GM19455 (cell line): ENCODE results near the gene FDPS.
"Not testable (repeated sequence)": the region's sequence is repeated elsewhere in the genome, so short reads cannot be mapped to it uniquely, and the experiment has no call there.

ENCODE experiments used
- ATAC-seq: cut with Tn5 transposase; IDR thresholded peaks from one replicate; pipeline ENCODE4 v1.9.1; 2021; ENCODE audit not compliant: unreplicated experiment

The FDPS gene

DNA sequence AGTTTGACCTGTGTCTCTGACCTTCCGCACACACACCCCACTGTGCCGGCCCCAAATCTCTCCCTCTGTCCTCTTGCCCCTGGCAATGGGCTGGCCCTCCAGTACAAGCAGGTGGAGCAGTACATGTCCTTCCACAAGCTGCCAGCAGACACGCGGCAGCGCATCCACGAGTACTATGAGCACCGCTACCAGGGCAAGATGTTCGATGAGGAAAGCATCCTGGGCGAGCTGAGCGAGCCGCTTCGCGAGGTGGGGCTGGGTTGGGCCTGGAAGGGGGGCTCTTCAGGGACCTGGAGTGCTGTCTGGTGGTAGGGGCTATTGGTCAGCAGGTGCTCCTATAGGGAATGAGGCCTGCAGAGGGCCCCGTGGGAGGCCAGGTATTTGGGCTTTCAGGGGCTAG, 23.6 kb upstream of the FDPS start:
- no peak for ATAC-seq

DNA sequence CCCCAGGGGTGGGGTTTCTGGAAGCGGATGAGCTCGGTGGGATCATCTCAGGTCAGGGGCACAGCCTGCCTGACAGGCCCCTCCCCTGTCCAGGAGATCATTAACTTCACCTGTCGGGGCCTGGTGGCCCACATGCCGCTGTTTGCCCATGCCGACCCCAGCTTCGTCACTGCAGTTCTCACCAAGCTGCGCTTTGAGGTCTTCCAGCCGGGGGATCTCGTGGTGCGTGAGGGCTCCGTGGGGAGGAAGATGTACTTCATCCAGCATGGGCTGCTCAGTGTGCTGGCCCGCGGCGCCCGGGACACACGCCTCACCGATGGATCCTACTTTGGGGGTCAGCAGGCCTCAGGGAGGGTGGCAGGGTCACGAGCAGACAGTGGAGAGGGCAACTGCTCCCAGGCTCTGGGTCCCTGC, 23.0 kb upstream of the FDPS start:
- no peak for ATAC-seq

DNA sequence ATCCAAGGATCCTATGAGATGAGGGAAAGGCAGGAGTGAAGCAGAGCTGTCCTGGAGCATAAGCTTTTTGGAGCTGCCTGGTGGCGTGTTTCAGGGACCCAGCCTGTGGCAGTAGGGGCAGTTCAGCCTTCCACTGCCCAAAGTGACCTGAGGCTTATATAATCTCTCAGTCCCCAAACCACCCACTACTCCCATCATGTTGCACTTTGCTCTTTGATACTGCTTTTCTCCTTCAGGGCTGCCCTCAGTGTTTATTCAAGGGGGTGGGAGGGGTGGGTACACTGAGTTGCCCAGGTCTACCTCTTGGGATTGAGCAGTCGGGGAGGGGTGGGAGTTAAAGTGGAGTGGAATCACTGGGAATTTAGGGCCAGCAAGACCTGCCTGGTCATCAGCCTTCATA, 22.1 kb upstream of the FDPS start:
- ATAC-seq: no peak

DNA sequence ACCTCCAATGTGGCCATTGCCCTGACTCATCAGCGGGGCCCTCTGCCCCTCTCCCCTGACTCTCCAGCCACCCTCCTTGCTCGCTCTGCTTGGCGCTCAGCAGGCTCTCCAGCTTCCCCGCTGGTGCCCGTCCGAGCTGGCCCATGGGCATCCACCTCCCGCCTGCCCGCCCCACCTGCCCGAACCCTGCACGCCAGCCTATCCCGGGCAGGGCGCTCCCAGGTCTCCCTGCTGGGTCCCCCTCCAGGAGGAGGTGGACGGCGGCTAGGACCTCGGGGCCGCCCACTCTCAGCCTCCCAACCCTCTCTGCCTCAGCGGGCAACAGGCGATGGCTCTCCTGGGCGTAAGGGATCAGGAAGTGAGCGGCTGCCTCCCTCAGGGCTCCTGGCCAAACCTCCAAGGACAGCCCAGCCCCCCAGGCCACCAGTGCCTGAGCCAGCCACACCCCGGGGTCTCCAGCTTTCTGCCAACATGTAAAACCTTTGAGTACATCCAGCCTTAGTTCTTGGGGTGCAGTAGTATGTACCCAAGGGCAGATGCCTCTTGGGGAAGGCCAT, 20.6 kb upstream of the FDPS start:
- no peak for ATAC-seq

DNA sequence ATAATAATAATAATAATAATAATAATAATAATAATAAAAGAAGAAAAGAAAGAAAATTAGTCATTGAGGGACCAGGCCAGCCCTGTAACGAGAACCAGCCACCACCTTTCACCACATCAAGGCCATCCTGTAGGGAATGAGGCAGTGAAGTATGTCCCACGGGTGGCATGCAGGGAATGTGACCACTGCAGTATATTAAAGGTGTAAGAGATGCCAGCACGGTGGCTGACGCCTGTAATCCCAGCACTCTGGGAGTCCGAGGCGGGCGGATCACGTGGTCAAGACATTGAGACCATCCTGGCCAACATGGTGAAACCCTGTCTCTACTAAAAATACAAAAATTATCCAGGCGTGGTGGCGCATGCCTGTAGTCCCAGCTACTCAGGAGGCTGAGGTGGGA, 17.7 kb upstream of the FDPS start:
- ATAC-seq: not testable (repeated sequence)

DNA sequence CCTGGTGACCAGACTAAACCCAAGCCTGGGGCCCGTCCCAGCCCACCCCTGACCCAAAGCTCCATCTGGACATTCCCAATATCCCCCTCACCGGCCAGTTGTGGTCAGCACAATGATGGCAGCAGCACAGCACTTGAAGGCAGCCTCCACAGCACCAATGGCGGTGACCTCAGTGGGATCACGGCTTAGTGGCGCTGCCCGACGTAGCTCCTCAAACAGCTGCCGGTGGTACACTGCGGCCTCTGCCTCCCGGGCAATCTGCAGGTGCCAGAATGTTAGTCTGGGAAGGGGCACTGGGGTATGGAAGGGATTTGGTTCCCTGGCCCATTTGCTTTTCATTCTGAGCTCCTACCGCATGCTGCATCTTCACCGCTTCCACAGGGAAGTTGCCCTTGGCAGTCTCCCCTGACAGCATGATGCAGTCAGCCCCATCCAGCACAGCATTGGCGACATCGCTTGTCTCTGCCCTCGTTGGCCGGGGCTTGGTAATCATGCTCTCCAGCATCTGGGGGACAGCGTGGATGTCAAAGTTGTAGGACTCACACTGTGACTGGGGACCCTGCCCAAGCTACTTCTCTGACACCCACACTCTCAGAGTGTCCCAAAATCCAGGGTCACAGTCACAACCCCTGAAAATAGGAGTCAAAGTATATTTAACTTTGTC, 15.4 kb upstream of the FDPS start:
- ATAC-seq: no peak

DNA sequence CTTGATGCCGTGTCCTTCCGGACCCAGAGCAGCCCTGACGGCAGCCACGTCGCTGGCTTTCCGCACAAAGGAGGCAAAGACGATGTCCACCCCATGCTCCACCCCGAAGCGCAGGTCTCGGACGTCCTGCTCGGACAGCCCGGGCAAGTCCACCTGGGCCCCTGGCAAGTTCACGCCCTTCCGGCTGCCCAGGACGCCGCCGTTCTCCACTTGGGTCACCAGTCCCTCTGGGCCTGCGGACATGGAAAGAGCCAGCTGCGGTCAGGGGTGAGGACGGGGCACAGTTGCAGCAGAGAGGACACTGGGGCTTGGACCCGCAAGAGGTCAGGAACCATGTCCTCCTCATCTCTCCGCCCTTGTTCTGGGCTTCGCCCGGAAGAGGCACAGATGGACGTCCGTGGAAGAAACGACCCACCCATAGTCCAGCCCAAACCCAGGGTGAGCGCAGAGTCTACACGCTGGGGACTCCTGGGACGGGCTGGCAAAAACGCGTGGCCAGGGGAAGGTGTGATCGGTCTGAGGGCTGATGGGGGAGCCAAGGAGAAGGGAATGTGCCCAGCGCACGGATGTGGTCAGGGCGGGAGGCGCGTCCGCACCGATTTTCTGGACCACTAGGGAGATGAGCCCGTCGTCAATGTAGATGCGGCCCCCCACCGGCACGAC, 14.0 kb upstream of the FDPS start:
- ATAC-seq: no peak

DNA sequence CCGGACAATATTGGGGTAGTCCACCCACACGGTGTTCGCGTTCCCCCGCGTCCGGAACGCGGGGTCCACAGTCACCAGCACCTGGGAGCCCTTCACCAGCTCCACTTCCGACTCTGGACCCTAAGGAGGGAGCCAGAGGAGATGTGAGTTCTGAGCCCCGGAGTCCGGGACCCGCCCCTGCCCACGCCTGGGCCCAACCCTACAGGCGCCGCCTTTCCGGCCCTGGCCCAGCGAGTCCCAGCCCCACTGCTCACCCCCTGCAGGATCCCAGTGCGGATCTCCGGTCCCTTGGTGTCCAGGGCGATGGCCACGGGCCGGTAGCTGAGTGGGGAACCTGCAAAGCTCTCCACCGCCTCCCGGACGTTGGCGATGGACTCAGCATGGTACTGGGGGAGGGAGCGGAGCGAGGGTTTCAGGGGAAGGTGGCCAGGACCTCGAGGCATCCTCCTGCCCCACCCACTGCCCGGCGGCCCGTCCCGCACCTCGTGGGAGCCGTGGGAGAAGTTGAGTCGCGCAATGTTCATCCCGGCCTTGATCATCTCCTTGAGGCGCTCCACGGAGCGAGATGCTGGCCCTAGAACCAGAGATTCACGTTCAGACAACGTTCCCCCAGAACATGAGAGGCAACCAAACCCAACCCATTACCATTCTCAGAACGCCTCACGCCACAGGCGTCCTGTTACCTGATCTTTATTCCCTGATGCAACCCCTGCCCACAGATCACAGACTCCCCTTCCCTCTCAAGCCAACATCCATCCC, 13.3 kb upstream of the FDPS start:
- no peak for ATAC-seq

DNA sequence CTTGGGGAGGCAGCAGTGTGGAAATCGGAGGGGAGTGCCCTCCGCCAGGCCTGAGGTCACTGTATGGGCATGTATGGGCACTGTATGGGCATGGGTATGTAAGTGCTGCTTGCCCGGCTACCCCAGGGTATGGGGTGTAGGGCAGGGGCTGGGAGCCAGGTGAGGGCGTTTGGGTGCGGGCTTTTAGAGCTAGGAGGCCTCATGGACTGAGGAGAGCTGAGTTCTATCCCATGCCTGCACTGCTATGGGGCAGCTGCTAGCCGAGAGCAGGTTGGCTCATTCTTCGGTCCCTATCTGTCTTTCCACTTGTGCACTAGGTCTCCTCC, 12.8 kb upstream of the FDPS start:
- no peak for ATAC-seq

DNA sequence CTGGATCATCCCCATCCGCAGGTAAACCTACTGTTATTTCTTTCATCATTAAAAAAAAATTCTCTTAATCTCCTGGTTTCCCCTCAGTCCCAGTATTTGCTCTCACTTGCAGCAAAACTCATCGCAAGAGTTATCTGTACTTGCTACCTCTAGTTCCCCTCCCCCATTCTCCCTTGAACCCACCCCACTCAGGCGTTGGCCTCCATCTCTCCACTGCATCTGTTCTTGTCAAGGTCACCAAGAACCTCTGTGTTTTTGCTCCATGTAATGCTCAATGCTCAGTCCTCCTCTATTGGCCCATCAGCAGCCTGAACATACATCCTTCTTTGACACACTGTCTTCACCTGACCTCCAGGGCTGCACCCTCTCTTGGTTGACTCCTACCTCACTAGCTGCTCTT, 12.0 kb upstream of the FDPS start:
- no peak for ATAC-seq

DNA sequence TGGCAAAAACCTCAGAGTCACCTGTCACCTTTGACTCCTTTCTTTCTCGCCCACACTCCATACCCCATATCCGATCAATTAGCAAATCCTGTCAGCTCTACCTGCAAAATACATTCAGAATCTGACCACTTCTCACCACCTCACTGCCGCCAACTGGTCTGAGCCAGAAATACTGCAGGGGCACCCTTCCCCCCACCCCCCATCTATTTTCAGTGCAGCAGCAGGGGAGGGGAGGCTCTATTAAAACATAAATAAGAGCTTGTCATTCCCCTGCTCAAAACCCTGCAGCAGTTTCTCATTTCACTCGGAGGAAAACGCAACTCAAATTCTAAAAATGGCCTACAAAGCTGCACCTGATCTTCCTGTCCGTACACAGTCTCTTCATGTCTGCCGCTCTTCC, 11.3 kb upstream of the FDPS start:
- ATAC-seq: no peak

DNA sequence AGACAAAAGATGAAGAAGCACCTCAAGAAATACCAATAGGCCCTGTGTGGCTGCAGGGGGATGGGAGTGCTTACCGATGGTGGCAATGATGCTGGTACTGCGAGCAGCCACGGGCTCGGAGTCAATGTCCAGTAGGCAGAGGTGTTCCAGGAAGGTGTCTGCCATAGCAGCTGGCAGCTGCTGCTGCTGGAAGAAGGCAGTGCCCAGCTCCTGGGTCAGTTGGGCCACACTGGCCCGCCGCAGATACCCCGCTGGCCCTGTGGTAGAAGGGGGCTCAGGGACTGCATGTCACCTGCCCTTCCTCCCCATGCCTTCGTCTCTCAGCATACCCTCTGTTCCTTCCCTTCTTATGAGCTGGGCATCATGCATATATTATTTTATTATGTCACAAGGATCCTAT, 8.6 kb upstream of the FDPS start:
- ATAC-seq: no peak

DNA sequence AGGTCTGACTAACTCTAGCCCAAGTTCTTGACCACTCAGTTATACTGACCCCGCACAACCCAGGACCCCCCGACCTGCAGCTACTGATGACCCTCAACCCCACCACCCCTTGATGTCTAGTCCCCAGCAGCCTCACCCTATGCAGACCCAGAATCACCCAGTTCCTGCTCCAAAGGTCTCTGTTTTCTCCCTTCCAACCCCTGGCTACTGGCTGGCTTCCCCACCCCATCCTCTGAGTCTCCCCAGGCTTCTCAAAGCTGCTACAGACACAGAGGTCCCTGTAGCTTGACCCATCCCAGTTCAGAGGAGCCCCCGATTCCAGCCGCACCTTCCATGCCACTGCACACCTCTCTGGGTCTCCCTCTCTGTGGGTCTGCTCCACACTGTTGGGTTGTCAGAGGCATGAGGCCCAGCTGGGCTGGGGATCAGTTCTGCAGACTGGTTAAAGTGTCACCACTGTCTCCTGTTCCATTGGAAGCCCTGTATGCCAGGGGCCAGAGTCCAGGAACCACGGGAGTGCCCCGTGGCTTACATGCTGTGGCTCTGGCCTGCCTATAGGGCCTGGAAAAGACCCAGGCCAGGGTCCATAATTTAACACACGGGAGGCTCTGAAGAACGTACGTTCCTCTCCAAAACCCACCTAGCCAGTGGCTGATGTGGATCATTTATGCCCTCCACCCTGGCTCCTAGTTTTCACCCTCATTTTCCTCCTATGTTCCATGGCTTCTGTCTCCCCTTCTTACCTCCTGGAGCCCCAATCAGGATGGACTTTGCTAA, 7.9 kb upstream of the FDPS start:
- no peak for ATAC-seq

DNA sequence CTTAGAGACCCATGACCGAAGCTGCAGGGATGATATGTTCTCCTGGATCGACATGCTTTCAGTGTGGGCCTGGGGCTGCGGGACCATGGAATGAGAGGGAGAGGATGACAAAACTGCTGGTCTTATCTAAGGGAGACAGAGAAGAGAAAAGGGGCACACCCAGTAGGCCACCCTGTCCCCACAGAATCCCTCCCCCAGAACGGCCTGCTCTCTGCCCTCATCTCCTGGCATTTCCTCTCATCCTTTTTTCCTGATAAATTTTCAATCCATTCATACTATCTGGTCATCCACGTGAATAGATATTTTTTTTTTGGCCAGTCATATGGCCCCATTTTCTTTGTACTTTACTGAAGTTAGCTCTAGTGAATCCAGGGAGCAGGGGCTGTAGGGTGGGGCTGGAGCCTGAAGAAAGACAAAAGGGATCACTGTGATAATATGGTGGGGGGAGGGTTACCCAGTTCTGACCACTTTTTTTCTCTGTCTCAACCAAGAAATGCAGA, 7.3 kb upstream of the FDPS start, which contains the start of gene PKLR:
TSS of gene PKLR (minus strand) at position 97 of the 500 bp plus-strand sequence. CDS start at position 54, 43 bp downstream.
- no peak for ATAC-seq

DNA sequence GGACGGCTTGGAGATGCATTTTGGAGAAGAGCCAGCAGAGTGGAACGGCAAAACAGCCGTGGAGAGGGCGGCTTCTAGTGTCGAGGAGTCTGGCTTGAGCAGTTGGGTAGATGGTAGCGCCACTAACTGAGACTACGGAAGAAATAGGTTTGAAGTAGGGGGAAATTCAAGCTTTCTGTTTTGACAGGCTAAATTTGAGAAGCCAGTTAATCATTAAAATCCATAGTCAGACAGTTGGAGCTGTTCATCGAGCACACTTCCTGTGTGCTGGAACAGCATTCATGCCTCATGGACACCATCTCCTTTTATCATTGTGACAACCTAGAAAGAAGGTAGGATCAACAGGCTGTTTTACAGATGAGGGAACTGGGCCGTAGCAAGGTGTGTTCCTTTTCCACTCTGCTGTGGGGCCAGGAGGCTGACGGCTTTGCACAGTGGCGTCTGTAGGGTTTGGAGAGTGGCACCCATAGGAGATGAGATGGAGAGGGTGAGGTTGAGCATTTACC, 4.1 kb upstream of the FDPS start:
- ATAC-seq: no peak

DNA sequence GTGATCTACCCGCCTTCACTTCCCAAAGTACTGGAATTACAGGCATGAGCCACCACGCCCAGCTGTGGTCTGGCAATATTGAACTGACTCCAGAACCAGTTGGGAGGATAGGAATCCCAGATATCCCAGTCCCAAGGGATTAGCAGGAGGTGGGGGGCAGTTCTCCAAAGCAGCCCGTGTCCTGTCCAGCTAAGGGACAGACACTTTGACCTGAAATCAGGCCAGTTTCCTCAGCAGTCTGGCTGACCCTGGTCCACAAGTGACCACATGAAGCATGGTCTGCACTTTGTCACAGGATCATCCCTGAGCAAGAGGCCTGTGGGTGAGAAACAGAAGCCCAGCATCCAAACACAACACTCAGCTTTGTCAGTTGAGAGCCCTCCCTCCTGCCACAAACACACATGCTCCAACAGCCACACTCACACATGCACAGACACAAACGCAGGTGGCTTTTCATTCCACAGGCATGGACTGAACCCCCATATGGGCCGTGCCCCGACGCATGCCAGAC, 2.7 kb upstream of the FDPS start:
- no peak for ATAC-seq

DNA sequence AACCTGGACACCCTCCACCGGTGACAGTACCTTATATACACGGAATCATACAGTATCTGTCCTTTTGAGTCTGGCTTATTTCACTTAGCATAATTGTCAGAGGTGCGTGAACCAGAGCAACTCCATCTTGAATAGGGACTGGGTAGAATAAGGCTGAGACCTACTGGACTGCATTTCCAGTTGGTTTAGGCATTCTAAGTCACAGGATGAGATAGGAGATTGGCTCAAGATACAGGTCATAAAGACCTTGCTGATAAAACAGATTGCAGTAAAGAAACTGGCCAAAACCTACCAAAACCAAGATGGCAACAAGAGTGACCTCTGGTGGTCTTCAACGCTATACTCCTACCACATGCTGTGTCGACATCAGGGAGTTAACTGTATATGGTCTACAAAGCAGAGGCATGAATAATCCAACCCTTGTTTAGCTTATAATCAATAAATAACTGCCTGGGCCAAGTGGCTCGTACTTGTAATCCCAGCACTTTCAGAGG, 1.4 kb upstream of the FDPS start:
- ATAC-seq: no peak

DNA sequence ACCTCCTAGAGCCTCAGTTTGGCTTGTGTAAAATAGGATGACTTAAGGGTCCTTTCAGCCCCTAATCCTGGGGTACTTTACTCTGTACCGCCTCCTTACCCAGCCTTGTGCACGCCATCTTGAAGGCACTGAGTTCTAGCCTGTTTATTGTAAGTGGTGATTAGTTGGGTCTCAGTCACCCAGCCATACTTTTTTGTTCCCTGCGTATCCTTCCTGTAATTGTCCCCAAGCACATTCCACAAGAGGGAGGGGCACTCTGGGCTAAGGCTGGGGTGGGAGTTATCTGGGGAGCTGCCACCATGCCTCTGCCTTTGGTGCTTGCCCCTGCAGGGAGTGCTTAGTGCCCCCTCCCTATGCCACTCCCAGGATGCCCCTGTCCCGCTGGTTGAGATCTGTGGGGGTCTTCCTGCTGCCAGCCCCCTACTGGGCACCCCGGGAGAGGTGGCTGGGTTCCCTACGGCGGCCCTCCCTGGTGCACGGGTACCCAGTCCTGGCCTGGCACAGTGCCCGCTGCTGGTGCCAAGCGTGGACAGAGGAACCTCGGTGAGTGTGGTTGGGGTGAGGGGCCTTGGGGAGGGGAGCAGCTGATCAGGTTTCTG, 856 bp downstream of the FDPS start:
- no peak for ATAC-seq

DNA sequence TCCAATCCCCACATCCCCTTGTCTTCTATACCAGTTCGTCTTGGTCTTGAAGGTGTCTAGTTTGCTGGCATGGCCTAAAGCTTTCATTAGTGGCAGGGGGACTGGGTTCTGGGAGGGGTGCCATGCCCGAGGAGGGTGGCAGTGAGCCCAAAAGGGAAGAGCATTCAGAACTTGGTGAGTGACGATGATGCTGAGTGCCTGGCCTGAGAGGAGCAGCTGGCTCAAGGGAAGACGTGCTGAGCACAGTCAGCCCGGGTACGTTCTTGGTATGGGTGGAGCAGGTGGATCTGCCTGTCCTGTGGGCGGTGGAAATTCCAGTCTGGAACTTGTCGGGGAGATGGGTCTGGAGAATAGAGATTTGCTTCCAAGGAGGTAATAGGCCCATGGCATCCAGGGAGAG, 4.6 kb downstream of the FDPS start:
- no peak for ATAC-seq

DNA sequence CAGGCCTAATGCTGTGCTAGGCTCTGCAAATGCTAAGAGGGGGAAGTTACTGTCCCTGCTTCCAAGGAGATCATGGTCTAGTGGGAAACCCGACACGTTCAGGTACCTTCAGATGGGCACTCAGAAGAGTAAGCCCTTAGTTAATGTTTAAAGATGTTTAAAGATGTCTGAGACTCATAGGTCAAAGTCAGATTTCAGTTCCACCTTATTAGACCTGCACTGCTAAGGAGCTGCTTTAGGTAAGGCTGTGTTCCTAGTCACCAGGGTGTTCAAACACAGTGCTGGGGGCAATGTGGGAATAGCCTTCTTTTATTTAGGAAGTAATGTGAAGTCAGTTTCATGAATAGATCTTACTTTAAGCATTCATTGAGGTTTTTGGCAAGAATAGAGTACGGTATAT, 8.3 kb downstream of the FDPS start:
- ATAC-seq: no peak
